NB4 (cell line): ENCODE data around the gene RIT2.

ENCODE experiments used
- MYC ChIP-seq: IDR thresholded peaks from 2 replicates; pipeline ENCODE4 v1.6.1; 2011; ENCODE audit warnings: low read depth, low read length
- TF ChIP-seq, protein P1 (sequence below): IDR thresholded peaks from one replicate; pipeline ENCODE4 v1.5.1; 2012; ENCODE audit warnings: low read depth, low read length

- TF ChIP-seq, protein P1, sequence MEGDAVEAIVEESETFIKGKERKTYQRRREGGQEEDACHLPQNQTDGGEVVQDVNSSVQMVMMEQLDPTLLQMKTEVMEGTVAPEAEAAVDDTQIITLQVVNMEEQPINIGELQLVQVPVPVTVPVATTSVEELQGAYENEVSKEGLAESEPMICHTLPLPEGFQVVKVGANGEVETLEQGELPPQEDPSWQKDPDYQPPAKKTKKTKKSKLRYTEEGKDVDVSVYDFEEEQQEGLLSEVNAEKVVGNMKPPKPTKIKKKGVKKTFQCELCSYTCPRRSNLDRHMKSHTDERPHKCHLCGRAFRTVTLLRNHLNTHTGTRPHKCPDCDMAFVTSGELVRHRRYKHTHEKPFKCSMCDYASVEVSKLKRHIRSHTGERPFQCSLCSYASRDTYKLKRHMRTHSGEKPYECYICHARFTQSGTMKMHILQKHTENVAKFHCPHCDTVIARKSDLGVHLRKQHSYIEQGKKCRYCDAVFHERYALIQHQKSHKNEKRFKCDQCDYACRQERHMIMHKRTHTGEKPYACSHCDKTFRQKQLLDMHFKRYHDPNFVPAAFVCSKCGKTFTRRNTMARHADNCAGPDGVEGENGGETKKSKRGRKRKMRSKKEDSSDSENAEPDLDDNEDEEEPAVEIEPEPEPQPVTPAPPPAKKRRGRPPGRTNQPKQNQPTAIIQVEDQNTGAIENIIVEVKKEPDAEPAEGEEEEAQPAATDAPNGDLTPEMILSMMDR: no peak
- no peak for TF ChIP-seq MYC
Measured at GRCh38 chr18:43001821-43002220, 113.7 kb downstream of the RIT2 start.
